IMR-90 (cell line): ENCODE measurements around the gene AVP. TPM values are rescaled to one million over a fixed set of nuclear protein-coding genes. Genes with fewer than 3 reads are reported as not detected.
A peak's percentile ranks its signal among the peaks of the same experiment; 100 is the strongest.

ENCODE experiments used
- ATAC-seq: fragments of 200-7000 bp; cut with Tn5 transposase; 2 replicates; pipeline ENCODE4 v1.9.1; 2020; ENCODE audit warnings: low read depth, mild to moderate bottlenecking, moderate library complexity
- BruUV-seq: library from RNA; stranded (reverse); fragments of 400-500 nt; replicated peaks from 2 replicates; lab custom pipeline; 2021; lab: Mats Ljungman, UMichigan
- CTCF ChIA-PET: fragments of 300-600 bp; formaldehyde crosslinking; extraction: SDS; loops from one replicate; lab custom pipeline; 2021; ENCODE audit warnings: antibody characterized with exemption; lab: Yijun Ruan, JAX
- POLR2A ChIA-PET: fragments of 300-600 bp; sonication (Branson Sonifier 250); formaldehyde crosslinking; loops from one replicate; lab custom pipeline; 2022; ENCODE audit warnings: antibody characterized with exemption; ENCODE audit not compliant: unreplicated experiment; lab: Charles Lee
- DNase-seq: peaks from one replicate; pipeline ENCODE4 v3.0.0; 2013
- H2AFZ ChIP-seq: replicated peaks from 2 replicates; pipeline ENCODE3; 2013; ENCODE audit warnings: low read length, mild to moderate bottlenecking; ENCODE audit not compliant: poor library complexity
- H2AK5ac ChIP-seq: 2 replicates; pipeline ENCODE4 v1.6.1; 2013; ENCODE audit warnings: low read depth, low read length, inconsistent platforms
- H2AK9ac ChIP-seq: replicated peaks from 2 replicates; pipeline ENCODE3; 2013; ENCODE audit warnings: mild to moderate bottlenecking, low read depth, low read length, moderate library complexity; ENCODE audit not compliant: poor library complexity
- H2BK120ac ChIP-seq: 2 replicates; pipeline ENCODE4 v1.6.1; 2013; ENCODE audit warnings: low read depth, low read length, inconsistent platforms
- H2BK15ac ChIP-seq: 3 replicates; pipeline ENCODE4 v1.6.1; 2013; ENCODE audit warnings: low read depth, low read length, inconsistent platforms
- H2BK20ac ChIP-seq: 2 replicates; pipeline ENCODE4 v1.6.1; 2013; ENCODE audit warnings: low read depth, mild to moderate bottlenecking, inconsistent platforms, low read length, moderate library complexity
- H2BK5ac ChIP-seq: 2 replicates; pipeline ENCODE4 v1.6.1; 2013; ENCODE audit warnings: mild to moderate bottlenecking, low read depth, low read length, inconsistent platforms; ENCODE audit not compliant: poor library complexity, severe bottlenecking
- H3K14ac ChIP-seq: replicated peaks from 2 replicates; pipeline ENCODE4 v1.6.1; 2013; ENCODE audit warnings: low read depth, low read length, inconsistent platforms
- H3K18ac ChIP-seq: 2 replicates; pipeline ENCODE4 v1.6.1; 2013; ENCODE audit warnings: low read depth, low read length, control low read depth
- H3K23ac ChIP-seq: 2 replicates; pipeline ENCODE4 v1.6.1; 2013; ENCODE audit warnings: low read depth, low read length, inconsistent platforms
- H3K27ac ChIP-seq: 2 replicates; pipeline ENCODE4 v1.5.1; 2013; ENCODE audit warnings: mild to moderate bottlenecking, control low read depth, low read length; ENCODE audit not compliant: insufficient read depth
- H3K27me3 ChIP-seq: 2 replicates; pipeline ENCODE4 v1.6.1; 2013; ENCODE audit warnings: low read length; ENCODE audit not compliant: control insufficient read depth, insufficient read depth
- H3K36me3 ChIP-seq: 2 replicates; pipeline ENCODE4 v1.6.1; 2013; ENCODE audit warnings: low read length, mixed read lengths; ENCODE audit not compliant: control insufficient read depth, insufficient read depth
- H3K4ac ChIP-seq: 2 replicates; pipeline ENCODE4 v1.6.1; 2013; ENCODE audit warnings: low read depth, low read length, inconsistent platforms
- H3K4me1 ChIP-seq: 2 replicates; pipeline ENCODE4 v1.6.1; 2013; ENCODE audit warnings: low read length, mixed read lengths; ENCODE audit not compliant: control insufficient read depth, insufficient read depth
- H3K4me2 ChIP-seq: 2 replicates; pipeline ENCODE4 v1.6.1; 2013; ENCODE audit warnings: low read depth, mild to moderate bottlenecking, control low read depth, low read length, moderate library complexity
- H3K4me3 ChIP-seq: 2 replicates; pipeline ENCODE4 v1.5.1; 2013; ENCODE audit warnings: low read depth, mild to moderate bottlenecking, control low read depth, low read length, moderate library complexity; ENCODE audit not compliant: insufficient read depth
- H3K56ac ChIP-seq: 2 replicates; pipeline ENCODE4 v1.6.1; 2013; ENCODE audit warnings: low read length, inconsistent platforms; ENCODE audit not compliant: insufficient read depth; ENCODE audit errors: extremely low read depth
- H3K79me1 ChIP-seq, 2 experiments: 2 replicates each; pipeline ENCODE4 v1.6.1; 2013; ENCODE audit warnings: low read length in 2 of 2, inconsistent platforms in 1 of 2, low read depth in 1 of 2
- H3K9ac ChIP-seq: 2 replicates; pipeline ENCODE4 v1.6.1; 2013; ENCODE audit warnings: low read depth, low read length, control low read depth
- H3K9me1 ChIP-seq: 2 replicates; pipeline ENCODE4 v1.6.1; 2013; ENCODE audit warnings: low read length, inconsistent platforms; ENCODE audit not compliant: insufficient read depth
- H3K9me3 ChIP-seq: 2 replicates; pipeline ENCODE4 v1.6.1; 2013; ENCODE audit warnings: low read length; ENCODE audit not compliant: control insufficient read depth, insufficient read depth
- H4K20me1 ChIP-seq: 2 replicates; pipeline ENCODE4 v1.6.1; 2013; ENCODE audit warnings: low read length, inconsistent platforms; ENCODE audit not compliant: insufficient read depth
- H4K5ac ChIP-seq: 2 replicates; pipeline ENCODE4 v1.6.1; 2013; ENCODE audit warnings: mild to moderate bottlenecking, low read depth, low read length, control low read depth
- H4K8ac ChIP-seq, 2 experiments: 2 replicates each; pipeline ENCODE4 v1.6.1; 2013; ENCODE audit warnings: low read depth in 2 of 2, low read length in 2 of 2, control low read depth in 1 of 2, inconsistent platforms in 1 of 2
- H4K91ac ChIP-seq: 2 replicates; pipeline ENCODE4 v1.6.1; 2013; ENCODE audit warnings: low read depth, low read length, inconsistent platforms; ENCODE audit not compliant: insufficient read depth
- BHLHE40 ChIP-seq: fragments of 150-350 bp; IDR thresholded peaks from 2 replicates; pipeline ENCODE4 v1.6.1; 2016; ENCODE audit warnings: mild to moderate bottlenecking, low read depth, low read length
- CEBPB ChIP-seq: IDR thresholded peaks from 2 replicates; pipeline ENCODE4 v1.6.1; 2012; ENCODE audit warnings: low read depth, low read length, improper control_type of control experiment
- CHD1 ChIP-seq: IDR thresholded peaks from 2 replicates; pipeline ENCODE4 v1.6.1; 2012; ENCODE audit warnings: low read depth, low read length, improper control_type of control experiment
- CTCF ChIP-seq: conservative IDR thresholded peaks from 2 replicates; pipeline ENCODE4 v1.5.1; 2012; ENCODE audit warnings: mild to moderate bottlenecking, low read depth, low read length, improper control_type of control experiment
- ELK1 ChIP-seq: fragments of 150-350 bp; IDR thresholded peaks from 2 replicates; pipeline ENCODE4 v1.6.1; 2016; ENCODE audit warnings: low read depth, mild to moderate bottlenecking, low read length, moderate library complexity, borderline replicate concordance
- FOS ChIP-seq: fragments of 150-350 bp; IDR thresholded peaks from 2 replicates; pipeline ENCODE4 v1.6.1; 2016; ENCODE audit warnings: low read depth, low read length
- MAFK ChIP-seq: IDR thresholded peaks from 2 replicates; pipeline ENCODE4 v1.6.1; 2012; ENCODE audit warnings: low read depth, low read length, improper control_type of control experiment
- MAZ ChIP-seq: IDR thresholded peaks from 2 replicates; pipeline ENCODE4 v1.6.1; 2012; ENCODE audit warnings: low read depth, mild to moderate bottlenecking, low read length, improper control_type of control experiment, moderate library complexity, borderline replicate concordance
- MXI1 ChIP-seq: IDR thresholded peaks from 2 replicates; pipeline ENCODE4 v1.6.1; 2012; ENCODE audit warnings: low read depth, mild to moderate bottlenecking, low read length, moderate library complexity, borderline replicate concordance
- NFE2L2 ChIP-seq: fragments of 150-350 bp; IDR thresholded peaks from 2 replicates; pipeline ENCODE4 v1.6.1; 2016; ENCODE audit warnings: low read depth, mild to moderate bottlenecking, low read length
- POLR2A ChIP-seq: IDR thresholded peaks from 2 replicates; pipeline ENCODE4 v1.6.1; 2012; ENCODE audit warnings: mild to moderate bottlenecking, low read depth, low read length
- RAD21 ChIP-seq: IDR thresholded peaks from 2 replicates; pipeline ENCODE4 v1.6.1; 2012; ENCODE audit warnings: low read length, improper control_type of control experiment
- RCOR1 ChIP-seq: IDR thresholded peaks from 2 replicates; pipeline ENCODE4 v1.6.1; 2012; ENCODE audit warnings: mild to moderate bottlenecking, low read length, improper control_type of control experiment; ENCODE audit not compliant: insufficient replicate concordance
- RFX5 ChIP-seq: IDR thresholded peaks from 2 replicates; pipeline ENCODE4 v1.8.0; 2012; ENCODE audit warnings: low read depth, mild to moderate bottlenecking, low read length, moderate library complexity
- SMC3 ChIP-seq: fragments of 150-350 bp; IDR thresholded peaks from 2 replicates; pipeline ENCODE4 v1.6.1; 2016; ENCODE audit warnings: low read depth, mild to moderate bottlenecking, antibody characterized with exemption, low read length, moderate library complexity
- whole genome bisulfite sequencing, 2 experiments: methylation state at CpG; one replicate each; pipeline versions ENCODE4 v1.1.5 to v1.1.7; 2013; ENCODE audit warnings: missing lambda C conversion rate in 2 of 2; ENCODE audit not compliant: insufficient read length in 1 of 2; ENCODE audit errors: extremely low coverage in 2 of 2; 5-methylcytosine and 5-hydroxymethylcytosine counted together
- dilution Hi-C: fragments of 300-500 bp; cut with HindIII; formaldehyde crosslinking; loops from one replicate; pipeline ENCODE4 v1.14.3; 2018; ENCODE audit warnings: low sequenced_read_pairs; ENCODE audit not compliant: unreplicated experiment
- in situ Hi-C: fragments of 300-500 bp; cut with MboI; formaldehyde crosslinking; loops from 3 replicates; pipeline ENCODE4 v1.14.3; 2019; ENCODE audit warnings: low sequenced_read_pairs, inconsistent platforms, mixed read lengths
- intact Hi-C: fragments of 100-400 bp; cut with micrococcal nuclease; formaldehyde crosslinking; loops from 2 replicates; pipeline ENCODE4 v1.10.0; 2022
- polyA plus RNA-seq, 3 experiments: library from polyadenylated mRNA; depleted of rRNA; stranded (reverse); fragments of >200 nt; gene quantifications; 2 replicates each; pipeline ENCODE4 v1.2.3, GENCODE V29; 2012; ENCODE audit warnings: low replicate concordance in 1 of 3
- total RNA-seq: library from RNA; depleted of rRNA; stranded (reverse); fragments of >200 nt; gene quantifications from 2 replicates; pipeline ENCODE4 v1.2.3, GENCODE V29; 2012
- TF ChIP-seq, protein P1 (sequence below): fragments of 150-350 bp; IDR thresholded peaks from 2 replicates; pipeline ENCODE4 v1.6.1; 2017; ENCODE audit warnings: mild to moderate bottlenecking, antibody characterized with exemption, low read length, low read depth

The AVP gene
- total and polyA plus RNA-seq, 2 of the 4 experiments (the other 2 are of a cell fraction): not detected

GRCh38 chr20:3094848-3095629, 10.5 kb upstream of the AVP start:
- Histone ChIP-seq H3K4me2 (no peak overlapping the region), H4K8ac (no peak overlapping the region), H2AFZ (peak overlapping the region; percentile 68), H4K20me1 (no peaks in the 10 kb centered on the region), H3K27me3 (peaks cover 26% of the 10 kb centered on the region), H3K9ac (no peak overlapping the region), H3K9me1 (no peaks in the 10 kb centered on the region), H3K27ac (no peak overlapping the region), H4K5ac (no peak overlapping the region), H3K14ac (no peak overlapping the region), H3K4me3 (no peak overlapping the region), H3K36me3 (no peaks in the 10 kb centered on the region), H3K79me1 (no peaks in the 10 kb centered on the region), H4K91ac (no peak overlapping the region), H2AK9ac (no peak overlapping the region), H2BK15ac (no peak overlapping the region), H3K4ac (no peak overlapping the region), H3K23ac (no peak overlapping the region), H2BK120ac (no peak overlapping the region), H3K4me1 (no peaks in the 10 kb centered on the region), H2AK5ac (0 out of 2 replicates have a peak overlapping the region, but pooled peaks have one; percentile 8), H2BK20ac (no peak overlapping the region), H3K56ac (no peak overlapping the region), H2BK5ac (no peak overlapping the region), H3K9me3 (no peaks in the 10 kb centered on the region), H3K18ac (no peak overlapping the region)
- dilution Hi-C loops (no loop called here), in situ Hi-C loops (no loop called here), intact Hi-C loops (no loop called here)
- 83% methylated on average over 4 of the region's 13 CpGs; no CpG with 5 or more reads in 1 of the 2 experiments for WGBS, 2 experiments
- no peak for DNase-seq
- ChIA-PET POLR2A (no interaction called here), CTCF (no interaction called here)
- no peak for ATAC-seq
- TF ChIP-seq CHD1 (no peak), MXI1 (no peak), ELK1 (no peak), NFE2L2 (no peak), RFX5 (no peak), MAFK (no peak), RCOR1 (no peak), SMC3 (no peak), FOS (no peak), CTCF (no peak), MAZ (no peak), CEBPB (no peak), RAD21 (no peak), BHLHE40 (no peak), POLR2A (no peak)
- TF ChIP-seq, protein P1, sequence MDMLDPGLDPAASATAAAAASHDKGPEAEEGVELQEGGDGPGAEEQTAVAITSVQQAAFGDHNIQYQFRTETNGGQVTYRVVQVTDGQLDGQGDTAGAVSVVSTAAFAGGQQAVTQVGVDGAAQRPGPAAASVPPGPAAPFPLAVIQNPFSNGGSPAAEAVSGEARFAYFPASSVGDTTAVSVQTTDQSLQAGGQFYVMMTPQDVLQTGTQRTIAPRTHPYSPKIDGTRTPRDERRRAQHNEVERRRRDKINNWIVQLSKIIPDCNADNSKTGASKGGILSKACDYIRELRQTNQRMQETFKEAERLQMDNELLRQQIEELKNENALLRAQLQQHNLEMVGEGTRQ: no peak
- BruUV-seq: no TSS peak
